H1 (cell line): ENCODE results near the gene ADCY7.

Experiments
- BRCA1 ChIP-seq: IDR thresholded peaks from 2 replicates; pipeline ENCODE4 v1.6.1; 2012; ENCODE audit warnings: low read depth, low read length, improper control_type of control experiment
- CTCF ChIP-seq, 3 experiments: IDR thresholded peaks; 1 replicate in 2 of 3; 2 replicates in 1 of 3; pipeline versions ENCODE4 v1.5.1 to v1.6.1; 2011; ENCODE audit warnings: low read length in 3 of 3, mild to moderate bottlenecking in 3 of 3, inconsistent platforms in 2 of 3, low read depth in 1 of 3, moderate library complexity in 1 of 3; ENCODE audit not compliant: insufficient read depth in 1 of 3; ENCODE audit errors: control extremely low read depth in 1 of 3
- EP300 ChIP-seq, 2 experiments: IDR thresholded peaks; 1 replicate in 1 of 2; 2 replicates in 1 of 2; pipeline ENCODE4 v1.6.1; 2011 to 2012; ENCODE audit warnings: low read depth in 2 of 2, low read length in 2 of 2, mild to moderate bottlenecking in 2 of 2, borderline replicate concordance in 1 of 2, inconsistent platforms in 1 of 2, moderate library complexity in 1 of 2
- EZH2 ChIP-seq: fragments of 200-600 bp; sonication (generic); IDR thresholded peaks from 2 replicates; pipeline ENCODE4 v1.7.1; 2012; ENCODE audit warnings: low read depth, mild to moderate bottlenecking, moderate library complexity, low read length, inconsistent platforms; ENCODE audit not compliant: severe bottlenecking
- SIN3A ChIP-seq, 2 experiments: IDR thresholded peaks in 1 of 2; conservative IDR thresholded peaks in 1 of 2; 2 replicates each; pipeline ENCODE4 v1.6.1; 2011 to 2012; ENCODE audit warnings: low read length in 2 of 2, improper control_type of control experiment in 1 of 2, low read depth in 1 of 2, mild to moderate bottlenecking in 1 of 2
- TAF1 ChIP-seq: IDR thresholded peaks from 2 replicates; pipeline ENCODE4 v1.6.1; 2011; ENCODE audit warnings: mild to moderate bottlenecking, low read depth, low read length

GRCh38 chr16:50303605-50304466, 37.5 kb downstream of the ADCY7 start:
- no peak for TF ChIP-seq TAF1
- no peak for TF ChIP-seq EZH2
- TF ChIP-seq SIN3A (conservative IDR thresholded peaks at IDR 0.05 in 1 of 2, IDR thresholded peaks at IDR 0.05 in 1 of 2; ENCODE audit: low read depth in 1 of 2, low read length in 2 of 2), result no peak
- TF ChIP-seq CTCF (IDR thresholded peaks at IDR 0.05; ENCODE audit: control extremely low read depth in 1 of 3, insufficient read depth in 1 of 3, low read depth in 1 of 3, low read length in 3 of 3), result no peak
- TF ChIP-seq BRCA1, result no peak
- no peak for TF ChIP-seq EP300 (IDR thresholded peaks at IDR 0.05; ENCODE audit: borderline replicate concordance in 1 of 2, low read depth in 2 of 2, low read length in 2 of 2)
